HG02763 (cell line): Measurements from ENCODE around the gene CAP1.
"Not testable (repeated sequence)": the region's sequence is repeated elsewhere in the genome, so short reads cannot be mapped to it uniquely, and the experiment has no call there.

Experiments used
- ATAC-seq: cut with Tn5 transposase; IDR thresholded peaks from one replicate; pipeline ENCODE4 v1.9.1; 2021; ENCODE audit warnings: mild to moderate bottlenecking, moderate library complexity; ENCODE audit not compliant: unreplicated experiment

CAP1 gene

DNA sequence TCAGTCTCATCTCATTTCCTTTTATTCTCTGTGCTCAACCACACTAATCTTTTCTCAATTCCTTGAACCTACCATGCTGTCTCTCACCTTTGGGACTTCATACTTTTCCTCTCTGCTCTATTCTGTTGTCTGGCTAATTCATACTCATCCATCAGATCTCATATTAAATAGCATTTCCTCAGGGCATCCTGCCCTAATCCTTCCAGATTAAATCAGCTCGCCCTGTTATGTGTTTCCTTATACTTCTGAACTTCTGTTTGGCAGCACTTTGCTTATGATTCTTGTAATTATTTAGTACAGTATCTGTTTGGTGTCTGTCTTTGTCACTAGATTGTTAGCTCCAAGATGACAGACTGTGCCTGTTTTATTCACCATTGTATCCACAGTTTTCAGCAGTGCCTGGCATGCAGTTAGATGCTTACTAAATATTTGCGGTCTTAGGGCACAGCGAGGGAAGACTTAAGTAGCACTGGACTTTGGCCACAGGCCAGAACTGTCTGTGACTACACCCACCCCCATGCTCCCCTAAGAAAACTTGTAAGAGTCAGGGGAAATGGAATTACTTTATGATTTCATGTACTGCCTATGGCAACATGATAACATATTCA lies 9.9 kb upstream of the CAP1 start:
- no peak for ATAC-seq

DNA sequence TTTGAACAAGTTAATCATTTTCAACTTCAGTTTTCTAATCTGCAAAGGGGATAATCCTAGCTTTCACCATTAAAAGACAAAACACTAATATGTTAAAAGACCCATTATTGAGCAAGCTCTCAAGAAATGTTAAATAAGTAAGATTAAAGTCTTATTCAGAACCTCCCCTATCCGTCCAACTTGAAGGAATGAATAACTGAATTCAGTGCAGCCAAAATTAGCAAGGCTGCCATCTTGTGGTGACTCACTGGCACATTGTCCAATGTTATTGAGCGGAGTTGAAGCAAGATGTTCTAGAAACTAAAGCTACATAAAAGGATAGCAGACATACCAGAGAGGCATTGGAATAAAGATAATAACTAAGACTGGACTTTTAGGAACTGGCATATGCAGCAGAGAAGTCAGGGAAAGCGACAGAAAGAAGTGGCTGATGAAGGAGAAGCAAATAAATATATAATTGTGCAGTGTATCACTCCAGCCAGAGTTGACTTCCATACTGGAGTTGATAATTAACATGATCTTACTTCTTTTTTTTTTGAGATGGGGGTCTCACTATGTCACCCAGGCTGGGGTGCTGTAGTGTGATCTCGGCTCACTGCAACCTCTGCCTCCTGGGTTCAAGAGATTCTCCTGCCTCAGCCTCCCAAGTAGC lies 8.2 kb upstream of the CAP1 start:
- no peak for ATAC-seq

DNA sequence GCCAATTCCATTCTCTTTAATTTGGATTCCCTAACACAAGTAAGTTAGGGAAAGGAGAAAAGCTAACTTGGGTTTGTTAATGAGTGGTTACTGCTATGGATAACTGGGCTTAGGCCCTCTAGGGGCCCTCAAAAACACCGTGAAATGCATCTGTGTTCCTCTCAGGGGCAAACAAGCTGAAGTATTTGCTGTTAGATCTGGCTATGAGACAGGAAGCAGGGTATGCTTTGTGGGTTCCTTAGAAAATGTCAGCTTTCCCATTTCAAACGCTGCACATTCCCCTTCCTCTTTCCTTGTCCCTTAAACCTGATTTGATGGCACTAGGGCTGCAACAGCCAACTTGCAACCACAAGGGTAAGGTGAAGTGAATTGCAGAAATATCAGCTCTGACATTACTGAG lies 5.7 kb upstream of the CAP1 start:
- ATAC-seq: no peak

DNA sequence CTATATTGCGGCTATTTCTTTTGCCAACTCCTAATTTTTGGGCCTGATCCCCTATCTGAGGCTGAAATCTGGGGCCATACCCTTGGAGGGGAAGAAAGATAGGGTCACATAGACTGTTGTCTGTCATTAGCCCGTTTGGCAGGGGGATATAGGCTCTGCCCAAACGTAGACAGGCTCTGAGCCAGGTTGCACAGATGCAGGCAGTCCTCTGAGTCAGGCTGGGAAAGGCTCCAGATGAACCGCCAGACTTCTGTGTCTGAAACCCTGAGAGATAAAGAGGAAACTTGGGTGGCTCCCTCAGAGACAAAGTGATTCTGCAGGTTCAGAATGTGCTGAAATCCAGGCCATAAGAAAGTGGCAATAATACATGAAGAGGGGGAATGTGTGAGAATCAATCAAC lies 4.0 kb upstream of the CAP1 start:
- ATAC-seq: no peak

DNA sequence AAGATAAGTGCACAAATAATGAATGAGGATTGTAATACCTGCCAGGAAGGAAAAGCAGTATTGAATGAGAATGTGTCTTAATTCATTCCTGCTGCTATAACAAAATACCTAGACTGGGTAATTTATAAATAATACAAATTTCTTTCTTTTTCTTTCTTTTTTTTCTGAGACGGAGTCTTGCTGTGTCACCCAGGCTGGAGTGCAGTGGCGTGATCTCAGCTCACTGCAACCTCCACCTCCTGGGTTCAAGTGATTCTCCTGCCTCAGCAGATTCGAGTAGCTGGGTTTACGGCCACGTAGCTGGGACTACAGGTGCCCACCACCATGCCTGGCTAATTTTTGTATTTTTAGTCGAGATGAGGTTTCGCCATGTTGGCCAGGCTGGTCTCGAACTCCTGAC lies 3.3 kb upstream of the CAP1 start:
- ATAC-seq: not testable (repeated sequence)

DNA sequence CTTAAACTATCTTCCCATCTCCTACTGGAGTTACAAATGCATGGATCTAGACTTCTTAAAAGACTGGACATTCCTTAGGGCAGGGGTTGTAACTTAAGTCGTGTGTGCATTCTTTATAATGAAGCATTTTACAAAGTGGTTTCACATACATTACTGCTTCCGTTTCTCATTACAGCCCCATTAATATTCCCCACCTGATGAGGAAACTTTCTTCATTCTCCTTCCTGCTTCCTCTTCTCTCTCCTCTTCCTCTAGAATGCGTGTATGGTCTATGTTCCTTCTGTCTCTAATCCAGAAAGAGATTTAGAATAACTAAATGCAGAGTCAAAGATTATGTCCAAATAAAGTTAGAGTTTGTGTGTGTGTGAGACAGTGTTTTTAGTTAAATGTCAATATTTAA lies 1.8 kb upstream of the CAP1 start:
- ATAC-seq: no peak

DNA sequence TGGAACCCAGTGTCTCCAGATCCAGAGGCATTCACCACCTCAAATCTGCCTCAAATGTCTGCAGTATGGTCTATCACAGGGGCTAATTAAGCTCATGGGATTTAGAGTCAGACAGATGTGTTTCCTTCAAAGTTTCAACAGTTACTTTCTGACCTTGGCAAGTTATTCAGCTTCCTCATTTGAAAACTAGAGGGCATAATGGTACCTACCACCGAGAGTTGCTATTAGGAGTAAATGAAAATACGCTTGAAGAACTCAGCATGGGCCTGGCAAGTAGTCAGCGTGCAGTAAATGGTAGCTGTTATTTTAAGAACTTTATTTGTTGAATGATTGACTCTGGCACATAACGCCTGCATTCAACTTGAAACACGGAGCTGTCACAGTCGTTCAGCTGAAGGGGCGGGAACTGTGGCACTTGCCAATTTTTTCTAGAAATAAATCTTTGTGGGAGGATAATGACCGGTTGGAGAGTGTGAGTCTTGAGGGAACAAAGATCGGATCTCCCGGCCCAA lies 1.2 kb upstream of the CAP1 start:
- no peak for ATAC-seq

DNA sequence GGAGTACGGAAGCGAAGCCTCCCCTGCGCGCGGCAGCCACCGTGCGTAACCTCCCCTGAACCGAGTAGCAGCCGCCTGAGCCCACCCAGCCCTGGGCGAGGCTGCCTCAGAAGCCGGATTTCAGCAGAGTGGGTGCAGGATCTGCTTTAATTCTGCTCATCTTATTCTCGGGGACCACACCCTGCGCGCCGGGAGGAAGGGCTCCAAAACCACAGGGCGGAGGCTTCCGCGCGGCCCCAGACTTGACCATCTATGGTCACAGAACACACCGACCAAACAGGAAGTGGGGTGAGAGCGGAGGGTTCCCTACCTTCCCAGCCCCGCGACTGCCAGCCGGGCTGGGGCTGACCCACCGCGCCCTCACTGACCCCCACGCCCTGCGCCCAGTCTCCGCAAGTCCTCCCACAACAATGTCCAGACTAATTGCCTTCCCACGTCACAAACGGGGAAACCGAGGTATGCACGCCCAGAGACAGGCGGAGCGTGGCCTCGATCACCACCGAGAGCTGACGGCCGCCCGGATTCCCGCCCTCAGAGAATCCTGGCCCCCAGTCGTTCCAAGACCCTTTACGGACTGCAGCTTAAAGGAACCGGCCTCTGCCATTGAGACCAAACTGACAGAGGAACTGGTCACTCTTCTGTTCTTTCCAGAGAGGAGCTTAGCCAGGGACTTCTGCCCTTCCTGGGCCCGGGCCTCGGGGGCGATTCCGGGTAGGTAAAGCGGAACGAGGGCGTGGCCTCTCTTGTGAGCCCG lies 595 bp upstream of the CAP1 start:
- peak; percentile 61 for ATAC-seq

DNA sequence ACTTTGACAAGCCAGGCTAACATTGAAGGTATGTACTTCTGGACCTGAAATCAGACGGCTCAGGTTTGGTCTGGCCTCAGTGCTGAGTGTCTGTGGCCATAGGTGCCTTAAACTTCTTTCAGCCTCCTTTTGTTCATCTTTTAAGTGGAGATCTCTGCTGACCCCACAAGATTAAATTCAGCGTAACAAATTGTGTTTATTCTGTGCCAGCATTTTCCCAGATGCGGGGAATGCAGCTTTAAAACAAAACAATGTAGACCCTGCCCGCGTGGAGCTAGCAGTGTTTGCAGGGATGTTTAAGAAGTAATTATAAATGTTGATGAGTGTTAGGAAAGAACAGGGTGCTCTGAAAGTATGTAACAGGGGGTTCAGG lies 923 bp downstream of the CAP1 start:
- ATAC-seq: no peak

DNA sequence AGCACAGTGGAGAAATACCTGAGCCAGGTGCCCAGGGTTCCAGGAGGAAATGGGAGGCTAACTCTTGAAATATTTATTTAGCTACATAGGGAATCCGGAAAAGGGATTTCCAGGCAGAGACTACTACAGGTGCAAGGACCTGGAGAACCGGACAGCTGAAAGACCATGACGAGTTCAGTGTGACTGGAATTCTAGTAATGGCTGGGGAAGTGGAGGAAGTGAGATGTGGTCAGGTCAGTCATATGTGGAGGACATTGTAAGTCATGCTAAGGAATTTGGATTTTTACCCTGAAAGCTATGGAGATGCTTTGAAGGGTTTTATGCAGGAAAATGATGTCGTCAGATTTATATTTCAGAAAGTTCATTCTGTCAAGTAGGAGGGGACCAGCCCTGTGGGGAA lies 1.8 kb downstream of the CAP1 start:
- ATAC-seq: no peak

DNA sequence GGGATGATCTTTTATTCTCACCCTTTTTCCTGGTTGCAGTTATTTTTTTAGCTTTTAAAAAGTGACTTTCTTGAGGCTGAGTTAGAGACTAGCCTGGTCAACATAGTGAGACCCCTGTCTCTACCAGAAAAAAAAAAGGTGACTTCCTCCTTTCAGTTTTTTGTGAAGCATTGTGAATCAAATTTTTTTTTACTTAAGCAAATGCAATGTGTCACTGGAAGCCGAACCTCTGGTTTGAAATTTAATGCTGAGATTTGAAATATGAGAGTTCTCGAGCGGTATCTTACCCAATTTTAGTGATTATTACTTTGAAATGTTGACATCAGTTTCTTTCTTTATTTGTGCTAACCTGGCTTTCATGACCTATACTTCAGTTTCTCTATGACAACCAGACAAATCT lies 3.6 kb downstream of the CAP1 start:
- no peak for ATAC-seq

DNA sequence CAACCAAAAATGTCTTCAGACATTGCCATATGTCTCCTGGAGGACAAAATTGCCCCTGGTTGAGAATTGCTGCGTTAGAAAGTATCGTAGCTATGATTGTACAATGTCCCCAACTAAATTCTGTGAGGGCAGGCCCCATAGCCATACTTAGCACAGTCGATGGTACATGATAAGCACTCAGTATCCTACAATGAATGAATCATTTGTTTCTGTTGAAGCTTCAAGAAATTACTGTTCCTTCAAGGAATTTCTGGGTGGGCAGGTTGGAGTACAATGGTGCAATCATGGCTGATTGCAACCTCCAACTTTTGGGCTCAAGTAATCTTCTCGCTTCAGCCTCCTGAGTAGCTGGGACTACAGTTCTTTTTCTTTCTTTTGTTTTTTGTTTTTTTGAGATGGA lies 4.7 kb downstream of the CAP1 start:
- no peak for ATAC-seq

DNA sequence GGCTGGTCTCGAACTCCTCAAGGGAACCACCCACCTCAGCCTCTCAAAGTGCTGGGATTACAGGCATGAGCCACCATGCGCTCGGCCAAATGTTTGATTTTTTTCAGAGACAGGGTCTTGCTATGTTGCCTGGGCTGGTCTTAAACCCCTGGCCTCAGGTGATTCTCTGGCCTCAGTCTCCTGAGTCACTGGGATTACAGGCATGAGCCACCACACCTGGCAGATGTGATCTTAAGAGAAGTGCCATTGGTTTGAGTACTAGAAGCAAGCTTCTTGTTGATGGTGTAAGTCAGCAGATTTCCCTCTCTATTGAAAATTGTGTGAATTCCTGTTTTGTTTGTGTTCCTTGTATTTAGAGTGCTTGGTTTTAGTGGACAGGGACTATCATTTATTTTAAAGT lies 5.2 kb downstream of the CAP1 start:
- no peak for ATAC-seq

DNA sequence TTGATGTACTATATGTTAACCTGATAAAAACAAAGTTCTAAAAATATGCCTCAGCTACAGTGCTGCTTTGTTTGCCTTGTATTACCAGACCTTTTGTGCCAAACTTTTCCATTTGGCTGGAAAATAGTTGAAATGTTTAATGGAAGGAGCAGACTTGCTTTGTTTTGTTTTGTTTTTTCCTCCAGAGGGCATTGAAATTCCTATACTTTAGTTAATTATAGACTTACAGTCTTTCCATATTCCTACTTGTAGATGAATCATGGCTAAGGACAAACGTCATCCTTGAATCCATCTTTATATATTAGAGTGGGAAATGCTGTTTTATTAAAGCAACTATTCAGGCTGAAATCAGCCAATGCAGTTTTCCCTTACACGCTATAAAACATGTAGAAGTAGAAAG lies 6.7 kb downstream of the CAP1 start:
- ATAC-seq: no peak

DNA sequence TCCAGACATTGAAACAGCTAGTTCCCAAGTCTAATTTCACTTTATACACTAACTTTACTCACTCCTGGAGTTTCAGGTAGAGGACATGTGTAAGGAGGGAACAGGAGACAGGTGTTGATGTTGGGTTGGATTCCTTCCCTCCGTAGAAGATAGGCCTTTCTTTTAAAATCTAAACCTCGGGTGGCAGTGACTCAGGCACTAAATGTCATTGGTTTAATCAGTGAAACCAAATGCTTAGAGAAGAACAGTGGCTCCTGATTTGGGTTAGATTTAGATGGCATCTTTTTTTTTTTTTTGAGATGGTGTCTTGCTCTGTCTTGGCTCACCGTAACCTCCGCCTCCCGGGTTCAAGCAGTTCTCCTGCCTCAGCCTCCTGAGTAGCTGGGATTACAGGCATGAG lies 7.2 kb downstream of the CAP1 start:
- ATAC-seq: no peak

DNA sequence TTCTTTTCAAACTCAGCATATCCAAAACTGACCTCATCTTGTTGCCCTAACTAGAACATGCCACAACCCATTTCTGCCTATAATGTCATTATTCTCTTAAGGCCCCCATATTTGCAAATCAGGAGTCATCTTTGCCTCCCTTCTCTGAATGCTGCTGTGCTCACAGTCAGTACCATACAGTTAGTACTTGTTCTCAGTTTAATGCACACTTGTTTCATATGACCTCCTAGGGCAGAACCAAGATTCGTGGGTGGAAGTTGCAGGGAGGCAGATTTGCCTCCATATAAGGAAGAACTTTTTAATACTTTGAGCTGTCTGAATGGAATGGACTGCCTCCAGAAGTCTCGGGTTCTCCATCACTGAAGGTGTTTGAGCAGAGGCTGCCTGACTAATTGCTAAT lies 9.2 kb downstream of the CAP1 start:
- no peak for ATAC-seq

DNA sequence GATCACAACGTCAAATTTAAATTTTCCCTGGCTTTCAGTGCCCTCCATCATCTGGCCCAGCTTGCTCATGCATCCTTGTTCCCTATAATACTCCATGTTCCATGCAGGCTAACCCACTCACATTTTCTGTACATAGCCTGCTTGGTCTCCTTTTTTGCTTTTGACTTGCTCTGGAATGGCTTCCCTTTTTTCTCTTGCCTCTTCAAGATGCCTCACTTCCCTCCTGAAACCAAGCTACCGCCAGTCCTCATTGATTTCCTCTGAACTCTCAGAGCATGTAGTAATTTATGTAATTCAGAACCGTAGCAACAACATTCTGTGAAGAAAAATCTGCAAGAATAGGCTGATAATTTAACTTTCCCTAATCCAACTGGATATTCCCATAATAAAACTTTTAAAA lies 10.3 kb downstream of the CAP1 start:
- no peak for ATAC-seq

DNA sequence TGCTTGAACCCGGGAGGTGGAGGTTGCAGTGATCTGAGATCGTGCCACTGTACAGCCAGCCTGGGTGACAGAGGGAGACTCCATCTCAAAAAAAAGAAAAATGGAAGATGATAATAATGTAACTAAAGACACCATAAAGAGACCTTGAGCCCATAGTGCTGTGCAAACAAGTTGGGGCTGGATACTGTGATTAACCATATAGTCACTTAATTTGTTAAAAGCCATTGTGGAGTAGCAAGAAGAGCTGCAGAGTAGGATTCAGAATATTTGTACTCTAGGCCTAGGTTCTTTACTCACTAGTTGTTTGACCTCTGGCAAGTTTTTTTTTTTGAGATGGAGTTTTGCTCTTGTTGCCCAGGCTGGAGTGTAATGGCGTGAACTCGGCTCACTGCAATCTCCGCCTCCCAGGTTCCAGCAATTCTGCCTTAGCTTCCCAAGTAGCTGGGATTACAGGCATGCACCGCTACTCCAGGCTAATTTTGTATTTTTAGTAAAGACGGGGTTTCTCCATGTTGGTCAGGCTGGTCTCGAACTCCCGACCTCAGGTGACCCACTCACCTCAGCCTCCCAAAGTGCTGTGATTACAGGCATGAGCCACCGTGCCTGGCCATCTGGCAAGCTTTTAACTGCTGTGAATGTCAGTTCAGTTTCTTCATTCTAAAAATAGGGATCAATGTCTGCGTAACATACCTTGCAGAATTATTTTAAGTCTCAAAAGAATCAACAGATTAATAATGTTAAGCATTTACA lies 12.8 kb downstream of the CAP1 start:
- ATAC-seq: no peak

DNA sequence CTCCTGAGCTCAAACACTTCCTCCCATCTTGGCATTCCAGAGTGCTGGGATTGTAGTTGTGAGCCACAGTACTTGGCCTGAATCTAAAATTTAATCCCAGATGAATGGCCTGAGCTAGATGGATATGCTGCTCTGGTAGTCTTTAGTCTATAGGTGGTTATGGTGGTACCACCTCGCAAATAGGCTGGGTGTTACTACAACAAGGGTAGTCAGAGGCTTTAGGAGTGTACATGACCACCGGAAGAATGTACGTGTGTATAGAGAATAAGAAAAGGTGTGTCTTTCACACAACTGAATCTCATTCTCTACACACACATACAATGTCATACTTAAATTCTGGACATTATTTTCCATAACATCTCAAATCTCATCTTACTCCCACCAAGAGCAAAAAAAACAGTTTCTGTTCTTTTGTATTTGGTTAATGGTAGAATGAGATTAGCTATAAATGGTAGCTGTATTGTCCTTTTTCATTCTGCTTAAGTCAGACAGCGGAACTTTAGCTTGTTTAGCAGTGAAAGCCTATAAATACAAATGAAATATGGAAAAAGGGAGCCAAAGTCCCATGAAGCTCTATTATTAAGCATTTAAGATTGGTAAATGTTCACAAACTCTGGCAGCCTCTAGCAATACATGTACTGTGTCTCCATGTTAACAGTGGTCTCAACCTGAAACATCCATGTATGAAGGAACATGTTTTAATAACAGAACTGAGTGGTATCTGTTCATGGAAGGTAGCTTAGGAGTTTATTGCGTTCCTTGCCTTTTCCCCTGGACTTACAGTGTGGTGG lies 16.2 kb downstream of the CAP1 start:
- ATAC-seq: no peak

DNA sequence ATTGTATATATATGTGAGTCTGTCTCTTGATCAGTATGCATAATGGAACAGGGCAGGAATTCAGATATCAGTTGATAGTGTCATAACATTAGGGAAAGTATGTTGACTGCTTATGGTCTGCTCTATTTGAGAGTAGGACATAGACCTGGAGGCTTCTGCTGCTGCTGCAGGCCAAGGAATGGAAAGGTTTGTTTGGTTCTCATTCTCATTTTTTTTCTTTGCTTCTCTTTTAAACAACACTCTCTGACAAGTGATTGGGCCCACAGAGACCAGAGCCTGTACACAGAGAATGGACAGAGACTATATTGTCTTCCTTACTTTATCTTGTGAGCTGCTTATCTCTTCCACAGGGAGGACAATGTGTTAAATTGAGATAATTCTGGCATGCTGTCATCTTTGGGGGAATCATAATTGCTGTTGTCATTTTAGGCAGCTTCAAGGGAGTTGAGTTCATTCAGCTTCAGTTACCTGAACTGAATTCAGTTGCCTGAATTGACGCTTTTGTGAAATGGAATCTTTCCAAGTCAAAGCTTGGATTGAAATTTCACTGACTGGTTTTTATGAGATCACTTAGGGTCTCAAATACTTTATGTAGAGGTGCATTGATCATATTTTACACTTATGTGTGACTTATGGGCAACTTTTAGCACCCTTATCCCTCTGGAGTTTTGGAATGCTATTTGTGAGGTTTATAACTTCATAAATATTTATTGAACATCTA lies 16.9 kb downstream of the CAP1 start:
- no peak for ATAC-seq
